Stimulated activated naive CD4-positive, alpha-beta T cell (primary cell): ENCODE data around the gene CDH23.

Source experiments
- DNase-seq, 6 experiments: peaks; one replicate each; lab custom pipeline; 2025; lab: John Stamatoyannopoulos, UW

Gene CDH23

GRCh38 chr10:71605263-71605962 is 208.7 kb downstream of the CDH23 start:
- no peak for DNase-seq

- no peak for DNase-seq
Observed at GRCh38 chr10:71606257-71607081, 209.7 kb downstream of the CDH23 start.

GRCh38 chr10:71607082-71607443 is 210.3 kb downstream of the CDH23 start:
- DNase-seq = no peak

DNA sequence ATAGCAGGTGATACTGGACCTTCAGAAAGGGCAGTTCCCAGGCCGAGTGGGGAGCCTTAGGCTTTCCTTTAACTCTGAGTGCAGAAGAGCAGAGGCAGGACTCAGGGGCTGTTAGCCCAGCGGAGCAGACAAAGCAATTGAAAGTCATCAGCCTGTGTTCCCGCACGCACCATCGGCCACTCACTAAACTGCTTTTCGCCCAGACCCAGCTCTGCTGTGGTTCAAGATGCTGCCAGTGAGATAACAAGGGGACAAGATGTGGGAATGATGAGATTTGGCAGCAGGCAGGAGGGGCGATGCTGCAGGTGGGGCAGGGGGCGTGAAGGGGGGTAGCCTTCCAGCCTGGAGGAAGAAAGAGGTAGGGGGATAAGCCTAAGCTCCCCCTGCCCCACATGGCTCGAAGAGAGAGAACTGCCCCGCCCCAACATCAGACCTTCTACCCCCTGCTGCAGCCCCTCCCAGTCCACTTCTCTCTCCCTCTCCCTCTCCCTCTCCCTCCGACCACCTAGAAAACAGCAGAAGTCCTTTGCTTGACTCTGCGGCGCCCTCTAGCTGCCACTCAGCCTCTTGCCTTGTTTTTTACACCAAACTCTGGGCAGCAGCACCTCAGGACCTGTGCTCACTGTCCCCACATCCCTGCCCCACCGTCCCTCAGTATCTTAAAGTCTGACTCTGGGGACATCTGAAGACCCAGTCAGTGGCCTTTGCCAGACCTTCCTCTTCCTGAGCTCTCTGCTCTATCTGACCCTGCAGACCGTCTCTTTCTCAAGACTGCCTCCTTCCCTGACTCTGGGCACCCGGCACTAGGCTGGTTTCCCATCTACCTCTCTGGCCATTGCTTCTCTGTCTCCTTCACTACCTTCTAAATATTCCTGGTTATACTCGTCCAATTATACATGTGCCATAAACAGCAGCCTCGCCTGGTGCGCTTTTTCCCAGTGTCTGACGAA is 212.4 kb downstream of the CDH23 start:
- peak in 5 of 6 experiments; percentile 26 to 42 (median 29) for DNase-seq

DNA sequence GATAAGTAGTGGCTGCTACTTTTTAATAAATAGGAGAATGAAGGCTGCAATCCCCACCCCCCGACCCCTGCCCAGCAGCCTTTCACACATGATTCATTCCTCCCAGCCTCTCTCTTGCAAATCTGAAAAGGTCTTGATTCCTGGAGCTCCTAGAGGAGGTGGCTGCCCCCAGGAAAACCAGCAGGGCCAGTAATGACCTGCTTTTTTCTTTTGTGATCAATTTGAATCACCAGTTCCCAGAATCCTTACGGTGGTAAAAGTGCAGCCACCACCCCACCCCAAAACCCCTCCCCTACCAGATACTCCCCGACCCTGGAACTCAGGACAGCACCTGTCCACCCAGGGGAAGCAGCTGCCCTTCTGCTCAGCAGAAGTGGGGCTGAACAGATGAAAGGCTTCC is 213.9 kb downstream of the CDH23 start:
- no peak for DNase-seq

DNA sequence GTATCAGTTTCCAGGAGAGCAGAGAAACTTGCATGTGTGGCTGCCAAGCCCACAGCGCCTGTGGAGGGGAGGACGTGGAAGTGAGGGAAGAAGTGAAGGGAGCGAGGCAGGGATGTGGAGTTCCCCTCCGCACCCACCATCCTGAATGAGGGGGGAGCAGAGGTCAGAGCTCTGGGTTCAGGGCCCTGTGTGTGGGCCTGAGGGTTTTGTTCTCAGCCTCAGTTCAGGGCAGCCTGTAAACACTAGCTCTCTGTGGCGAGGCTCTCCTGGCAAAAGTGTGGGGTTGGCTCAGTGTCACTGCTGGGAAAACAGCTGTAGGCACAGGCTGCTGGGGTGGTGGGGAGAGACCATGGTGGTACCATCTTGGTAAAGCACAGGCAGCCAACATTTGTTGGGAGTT is 214.4 kb downstream of the CDH23 start:
- DNase-seq = no peak

DNA sequence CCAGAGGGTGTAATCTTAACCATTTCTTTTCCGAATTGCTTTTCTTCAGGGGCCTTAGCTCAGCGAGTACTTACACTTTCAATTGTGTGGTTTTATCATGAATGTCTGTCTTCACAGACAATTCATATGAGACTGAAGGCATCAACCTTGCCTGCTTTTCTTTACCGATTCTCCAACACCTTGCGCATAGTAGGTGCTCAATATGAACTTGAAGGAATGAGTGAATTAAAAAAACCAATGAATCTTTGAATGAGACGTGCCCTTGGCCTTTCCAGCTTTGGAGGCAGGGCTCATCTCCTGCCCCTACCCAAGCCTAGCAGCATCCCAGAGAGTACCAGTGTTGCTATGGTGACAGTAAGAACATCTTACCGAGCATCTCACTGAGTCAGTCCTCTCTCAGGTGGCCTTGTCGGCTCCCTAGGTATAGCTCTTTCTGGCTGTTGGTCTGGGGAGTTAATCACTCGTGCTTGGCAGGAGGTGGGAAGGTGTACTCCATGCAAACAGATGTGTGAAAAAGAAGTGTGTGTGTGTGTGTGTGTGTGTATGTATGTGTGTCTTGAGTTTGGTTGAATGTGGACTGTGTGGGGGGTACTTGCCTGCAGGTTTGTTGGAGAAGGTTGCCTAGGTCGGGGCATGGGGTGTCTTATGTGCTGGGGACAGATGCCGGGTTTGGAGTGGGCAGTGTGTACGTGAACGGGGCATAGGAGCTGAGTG is 215.1 kb downstream of the CDH23 start:
- DNase-seq = no peak

- no peak for DNase-seq
Observed at GRCh38 chr10:71613261-71613777, 216.6 kb downstream of the CDH23 start.

- DNase-seq = no peak
Observed at GRCh38 chr10:71613877-71614276, 217.2 kb downstream of the CDH23 start.

- DNase-seq = no peak
Observed at GRCh38 chr10:71614946-71615345, 218.2 kb downstream of the CDH23 start.

DNA sequence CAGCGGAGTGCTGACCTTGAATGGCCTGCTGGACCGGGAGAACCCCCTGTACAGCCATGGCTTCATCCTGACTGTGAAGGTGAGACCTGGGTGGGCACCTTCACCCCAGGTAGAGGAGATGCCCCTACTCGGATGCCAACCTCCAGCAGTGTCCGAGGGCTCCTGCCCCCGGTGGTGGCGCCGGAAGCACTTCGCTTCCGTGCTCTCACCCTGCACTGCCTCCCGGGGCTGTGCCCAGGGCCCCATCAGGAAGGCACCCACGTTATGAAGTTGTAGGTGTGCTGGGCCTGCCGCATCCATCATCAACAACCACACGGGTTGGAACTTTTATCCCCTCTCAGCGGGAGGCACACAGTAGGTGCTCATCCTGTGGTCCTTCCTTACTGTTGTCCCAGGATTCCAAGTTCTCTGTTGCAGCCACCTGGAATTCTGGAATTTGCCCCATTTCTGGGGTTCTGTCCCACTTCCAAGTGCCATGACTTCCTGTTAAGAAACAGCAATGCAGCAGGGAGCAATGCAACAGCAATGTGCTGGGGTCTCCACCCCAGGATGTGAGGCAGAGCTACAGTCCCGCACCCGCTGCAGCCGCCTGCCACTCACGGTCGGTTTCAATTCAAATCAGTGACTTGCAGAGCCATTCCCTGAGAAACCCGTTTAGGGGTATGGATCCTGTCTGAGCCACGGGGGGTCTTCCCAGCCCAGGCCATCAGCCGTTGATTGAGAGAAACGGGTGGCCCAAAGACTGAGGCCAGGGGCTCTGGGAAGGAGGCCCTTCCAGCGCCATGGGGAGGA is 219.0 kb downstream of the CDH23 start:
- no peak for DNase-seq

DNA sequence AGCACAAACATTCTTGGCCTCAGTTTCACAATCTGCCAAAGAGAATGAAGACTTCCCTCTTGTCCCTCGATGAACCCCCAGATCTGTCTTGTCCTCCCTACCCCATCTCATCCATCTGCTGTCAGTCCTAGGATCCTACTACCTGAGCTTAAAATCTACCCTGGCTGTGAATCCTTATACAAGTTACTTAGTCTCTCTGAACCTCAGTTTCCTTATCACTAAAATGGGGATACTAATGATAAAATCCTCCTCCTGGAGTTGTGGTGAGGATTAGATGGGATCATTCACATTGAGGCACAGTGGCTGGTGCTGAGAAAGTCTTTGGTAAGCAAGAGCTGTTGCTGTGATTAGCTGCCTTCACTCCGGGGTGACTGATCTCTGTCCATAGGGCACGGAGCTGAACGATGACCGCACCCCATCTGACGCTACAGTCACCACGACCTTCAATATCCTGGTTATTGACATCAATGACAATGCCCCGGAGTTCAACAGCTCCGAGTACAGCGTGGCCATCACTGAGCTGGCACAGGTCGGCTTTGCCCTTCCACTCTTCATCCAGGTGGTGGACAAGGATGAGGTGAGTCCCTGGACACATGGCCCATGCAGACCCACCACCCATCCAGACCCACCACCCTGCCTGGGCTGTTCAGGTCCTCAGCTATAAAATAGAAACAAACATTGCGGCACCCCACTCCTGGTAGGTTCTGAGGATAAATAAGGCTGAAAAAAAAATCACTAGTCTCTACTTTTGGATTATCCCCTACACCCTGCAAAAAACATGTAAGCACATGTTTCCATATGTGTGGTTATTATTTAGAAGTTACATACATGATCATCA is 220.3 kb downstream of the CDH23 start:
- no peak for DNase-seq

DNA sequence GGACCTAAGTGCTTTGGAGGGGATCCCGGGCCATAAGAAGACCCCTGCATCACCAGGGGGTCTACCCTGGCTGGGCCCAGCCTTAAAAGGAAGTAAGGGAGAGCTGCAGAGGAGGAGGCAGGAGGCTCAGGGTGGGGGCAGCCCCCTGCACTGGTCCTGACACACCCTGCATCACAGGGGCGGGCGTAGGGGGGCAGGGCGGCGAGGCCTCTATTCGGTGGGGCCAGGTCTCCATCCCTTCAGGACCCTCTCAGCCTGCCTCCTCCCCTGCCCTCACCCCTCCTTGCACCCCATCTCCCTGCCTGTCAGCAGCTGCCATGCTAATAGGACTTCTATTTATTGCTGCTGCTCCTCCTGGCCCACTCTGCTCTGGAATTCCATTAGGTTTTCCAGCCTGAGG is 221.5 kb downstream of the CDH23 start:
- no peak for DNase-seq

DNA sequence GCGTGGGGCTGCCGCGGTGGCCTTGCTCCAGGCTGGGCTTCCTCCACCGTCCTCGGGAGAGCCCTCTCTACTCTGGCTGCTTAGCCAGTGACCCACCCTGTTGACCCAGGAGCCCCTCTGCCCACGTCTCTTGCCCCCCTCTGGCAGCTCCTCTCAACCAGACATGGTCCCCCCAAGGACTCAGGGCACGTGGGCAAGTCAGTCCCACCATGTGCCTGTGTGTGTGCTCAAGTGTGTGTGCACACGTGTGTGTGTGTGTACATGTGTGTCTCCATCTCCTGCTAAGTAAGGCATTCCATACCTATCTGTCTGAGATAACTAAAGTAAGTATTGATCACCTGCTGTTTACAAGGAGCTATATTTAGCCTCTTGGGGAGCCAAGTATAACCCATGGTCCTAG is 221.9 kb downstream of the CDH23 start:
- no peak for DNase-seq

GRCh38 chr10:71620642-71621041 is 223.9 kb downstream of the CDH23 start:
- DNase-seq = no peak

- no peak for DNase-seq
Observed at GRCh38 chr10:71621231-71622153, 224.8 kb downstream of the CDH23 start.

DNA sequence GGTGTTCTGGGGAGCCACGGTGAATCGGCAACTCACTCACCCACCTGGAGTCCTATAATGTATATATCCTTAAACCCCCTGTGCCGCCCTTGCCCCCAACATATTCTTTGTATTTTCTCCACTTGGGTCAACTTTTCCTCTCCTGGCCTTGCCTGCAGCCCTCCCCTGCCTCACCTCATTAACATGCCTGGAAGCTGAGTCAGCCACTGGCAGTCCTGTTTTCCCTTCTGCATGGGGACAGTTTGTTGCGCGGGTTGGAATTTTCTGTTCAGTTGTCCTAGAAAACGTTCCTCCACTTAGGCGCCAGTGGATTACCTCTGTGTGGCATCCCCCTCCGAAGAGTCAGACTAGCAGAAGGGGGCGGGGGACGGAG is 225.4 kb downstream of the CDH23 start:
- no peak for DNase-seq

- DNase-seq = no peak
Observed at GRCh38 chr10:71622616-71623015, 225.9 kb downstream of the CDH23 start.
